IMR-90 (cell line): Measurements from ENCODE around the gene SNX25.

Source experiments
- BHLHE40 ChIP-seq: fragments of 150-350 bp; IDR thresholded peaks from 2 replicates; pipeline ENCODE4 v1.6.1; 2016; ENCODE audit warnings: mild to moderate bottlenecking, low read depth, low read length
- CEBPB ChIP-seq: IDR thresholded peaks from 2 replicates; pipeline ENCODE4 v1.6.1; 2012; ENCODE audit warnings: low read depth, low read length, improper control_type of control experiment
- FOS ChIP-seq: fragments of 150-350 bp; IDR thresholded peaks from 2 replicates; pipeline ENCODE4 v1.6.1; 2016; ENCODE audit warnings: low read depth, low read length
- MAFK ChIP-seq: IDR thresholded peaks from 2 replicates; pipeline ENCODE4 v1.6.1; 2012; ENCODE audit warnings: low read depth, low read length, improper control_type of control experiment
- MAZ ChIP-seq: IDR thresholded peaks from 2 replicates; pipeline ENCODE4 v1.6.1; 2012; ENCODE audit warnings: low read depth, mild to moderate bottlenecking, low read length, improper control_type of control experiment, moderate library complexity, borderline replicate concordance
- MXI1 ChIP-seq: IDR thresholded peaks from 2 replicates; pipeline ENCODE4 v1.6.1; 2012; ENCODE audit warnings: low read depth, mild to moderate bottlenecking, low read length, moderate library complexity, borderline replicate concordance
- POLR2A ChIP-seq: IDR thresholded peaks from 2 replicates; pipeline ENCODE4 v1.6.1; 2012; ENCODE audit warnings: mild to moderate bottlenecking, low read depth, low read length
- RAD21 ChIP-seq: IDR thresholded peaks from 2 replicates; pipeline ENCODE4 v1.6.1; 2012; ENCODE audit warnings: low read length, improper control_type of control experiment
- RCOR1 ChIP-seq: IDR thresholded peaks from 2 replicates; pipeline ENCODE4 v1.6.1; 2012; ENCODE audit warnings: mild to moderate bottlenecking, low read length, improper control_type of control experiment; ENCODE audit not compliant: insufficient replicate concordance
- RFX5 ChIP-seq: IDR thresholded peaks from 2 replicates; pipeline ENCODE4 v1.8.0; 2012; ENCODE audit warnings: low read depth, mild to moderate bottlenecking, low read length, moderate library complexity
- TF ChIP-seq, protein P1 (sequence below): conservative IDR thresholded peaks from 2 replicates; pipeline ENCODE4 v1.5.1; 2012; ENCODE audit warnings: mild to moderate bottlenecking, low read depth, low read length, improper control_type of control experiment
- TF ChIP-seq, protein P2 (sequence below): fragments of 150-350 bp; IDR thresholded peaks from 2 replicates; pipeline ENCODE4 v1.6.1; 2017; ENCODE audit warnings: mild to moderate bottlenecking, antibody characterized with exemption, low read length, low read depth
- TF ChIP-seq, protein P3 (sequence below): fragments of 150-350 bp; IDR thresholded peaks from 2 replicates; pipeline ENCODE4 v1.6.1; 2016; ENCODE audit warnings: low read depth, mild to moderate bottlenecking, low read length, moderate library complexity, borderline replicate concordance

DNA sequence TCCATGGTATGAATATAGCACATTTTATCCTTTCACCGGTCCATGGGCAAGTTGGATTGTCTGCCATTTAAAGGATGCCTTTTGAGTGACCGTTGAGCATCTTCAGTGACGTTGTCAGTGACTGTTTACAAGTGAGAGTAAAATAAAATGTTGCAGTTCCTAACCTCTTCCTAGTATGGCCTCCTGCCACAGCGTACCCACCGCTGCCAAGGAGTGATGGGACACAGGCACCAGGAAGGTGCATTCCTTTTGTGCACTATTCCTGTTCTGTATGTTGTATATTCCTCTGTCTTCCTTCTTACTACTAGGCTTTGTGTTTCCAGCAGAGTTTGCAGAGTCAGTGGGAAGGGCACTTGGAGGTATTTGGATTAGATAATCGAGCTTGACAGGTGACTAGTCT lies 61.5 kb downstream of the SNX25 start:
- TF ChIP-seq, protein P1, sequence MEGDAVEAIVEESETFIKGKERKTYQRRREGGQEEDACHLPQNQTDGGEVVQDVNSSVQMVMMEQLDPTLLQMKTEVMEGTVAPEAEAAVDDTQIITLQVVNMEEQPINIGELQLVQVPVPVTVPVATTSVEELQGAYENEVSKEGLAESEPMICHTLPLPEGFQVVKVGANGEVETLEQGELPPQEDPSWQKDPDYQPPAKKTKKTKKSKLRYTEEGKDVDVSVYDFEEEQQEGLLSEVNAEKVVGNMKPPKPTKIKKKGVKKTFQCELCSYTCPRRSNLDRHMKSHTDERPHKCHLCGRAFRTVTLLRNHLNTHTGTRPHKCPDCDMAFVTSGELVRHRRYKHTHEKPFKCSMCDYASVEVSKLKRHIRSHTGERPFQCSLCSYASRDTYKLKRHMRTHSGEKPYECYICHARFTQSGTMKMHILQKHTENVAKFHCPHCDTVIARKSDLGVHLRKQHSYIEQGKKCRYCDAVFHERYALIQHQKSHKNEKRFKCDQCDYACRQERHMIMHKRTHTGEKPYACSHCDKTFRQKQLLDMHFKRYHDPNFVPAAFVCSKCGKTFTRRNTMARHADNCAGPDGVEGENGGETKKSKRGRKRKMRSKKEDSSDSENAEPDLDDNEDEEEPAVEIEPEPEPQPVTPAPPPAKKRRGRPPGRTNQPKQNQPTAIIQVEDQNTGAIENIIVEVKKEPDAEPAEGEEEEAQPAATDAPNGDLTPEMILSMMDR: no peak
- TF ChIP-seq POLR2A: no peak
- TF ChIP-seq MAZ: no peak
- no peak for TF ChIP-seq RCOR1
- no peak for TF ChIP-seq FOS
- TF ChIP-seq CEBPB: no peak
- no peak for TF ChIP-seq BHLHE40
- no peak for TF ChIP-seq RFX5
- no peak for TF ChIP-seq RAD21
- TF ChIP-seq MAFK: no peak
- TF ChIP-seq, protein P2, sequence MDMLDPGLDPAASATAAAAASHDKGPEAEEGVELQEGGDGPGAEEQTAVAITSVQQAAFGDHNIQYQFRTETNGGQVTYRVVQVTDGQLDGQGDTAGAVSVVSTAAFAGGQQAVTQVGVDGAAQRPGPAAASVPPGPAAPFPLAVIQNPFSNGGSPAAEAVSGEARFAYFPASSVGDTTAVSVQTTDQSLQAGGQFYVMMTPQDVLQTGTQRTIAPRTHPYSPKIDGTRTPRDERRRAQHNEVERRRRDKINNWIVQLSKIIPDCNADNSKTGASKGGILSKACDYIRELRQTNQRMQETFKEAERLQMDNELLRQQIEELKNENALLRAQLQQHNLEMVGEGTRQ: no peak
- TF ChIP-seq, protein P3, sequence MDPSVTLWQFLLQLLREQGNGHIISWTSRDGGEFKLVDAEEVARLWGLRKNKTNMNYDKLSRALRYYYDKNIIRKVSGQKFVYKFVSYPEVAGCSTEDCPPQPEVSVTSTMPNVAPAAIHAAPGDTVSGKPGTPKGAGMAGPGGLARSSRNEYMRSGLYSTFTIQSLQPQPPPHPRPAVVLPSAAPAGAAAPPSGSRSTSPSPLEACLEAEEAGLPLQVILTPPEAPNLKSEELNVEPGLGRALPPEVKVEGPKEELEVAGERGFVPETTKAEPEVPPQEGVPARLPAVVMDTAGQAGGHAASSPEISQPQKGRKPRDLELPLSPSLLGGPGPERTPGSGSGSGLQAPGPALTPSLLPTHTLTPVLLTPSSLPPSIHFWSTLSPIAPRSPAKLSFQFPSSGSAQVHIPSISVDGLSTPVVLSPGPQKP: no peak
- no peak for TF ChIP-seq MXI1
